GM23248 (cell line): ENCODE measurements around the gene ANKUB1. TPM values are rescaled to one million over a fixed set of nuclear protein-coding genes. Genes with fewer than 3 reads are reported as not detected.
A peak's percentile ranks its signal among the peaks of the same experiment; 100 is the strongest.

Experiments
- DNase-seq: peaks from one replicate; pipeline ENCODE4 v3.0.0-alpha.2; 2015
- H2AFZ ChIP-seq: fragments of 200-600 bp; sonication (generic); 2 replicates; pipeline ENCODE4 v1.6.1; 2016; ENCODE audit warnings: antibody characterized with exemption
- H3F3A ChIP-seq: fragments of 200-600 bp; sonication (generic); 2 replicates; pipeline ENCODE4 v1.6.1; 2016; ENCODE audit warnings: mild to moderate bottlenecking, antibody characterized with exemption, mixed run types; ENCODE audit not compliant: insufficient read depth
- H3K27ac ChIP-seq: fragments of 200-600 bp; sonication (generic); 2 replicates; pipeline ENCODE4 v1.5.1; 2016; ENCODE audit warnings: mild to moderate bottlenecking
- H3K27me3 ChIP-seq: fragments of 200-600 bp; sonication (generic); replicated peaks from 2 replicates; pipeline ENCODE4 v1.6.1; 2016; ENCODE audit warnings: mild to moderate bottlenecking; ENCODE audit not compliant: insufficient read depth
- H3K36me3 ChIP-seq: fragments of 200-600 bp; sonication (generic); 2 replicates; pipeline ENCODE4 v1.6.1; 2016; ENCODE audit warnings: low read depth, mild to moderate bottlenecking
- H3K4me1 ChIP-seq: fragments of 200-600 bp; sonication (generic); 2 replicates; pipeline ENCODE4 v1.6.1; 2016; ENCODE audit warnings: mild to moderate bottlenecking; ENCODE audit not compliant: insufficient read depth
- H3K4me2 ChIP-seq: fragments of 200-600 bp; sonication (generic); one replicate; pipeline ENCODE4 v1.6.1; 2016; ENCODE audit warnings: mild to moderate bottlenecking; ENCODE audit not compliant: unreplicated experiment
- H3K4me3 ChIP-seq: fragments of 200-600 bp; sonication (generic); 2 replicates; pipeline ENCODE4 v1.5.1; 2016; ENCODE audit warnings: mild to moderate bottlenecking
- H3K79me2 ChIP-seq: fragments of 200-600 bp; sonication (generic); 2 replicates; pipeline ENCODE4 v1.6.1; 2016; ENCODE audit warnings: mild to moderate bottlenecking; ENCODE audit not compliant: insufficient read depth
- H3K9ac ChIP-seq: fragments of 200-600 bp; sonication (generic); 2 replicates; pipeline ENCODE4 v1.6.1; 2016; ENCODE audit warnings: mild to moderate bottlenecking
- H3K9me2 ChIP-seq: fragments of 200-600 bp; sonication (generic); 2 replicates; pipeline ENCODE4 v1.6.1; 2016; ENCODE audit warnings: mixed run types, mild to moderate bottlenecking, moderate library complexity; ENCODE audit not compliant: insufficient read depth
- H3K9me3 ChIP-seq: fragments of 200-600 bp; sonication (generic); one replicate; pipeline ENCODE4 v1.6.1; 2017; ENCODE audit warnings: low read depth
- H4K20me1 ChIP-seq: fragments of 200-600 bp; sonication (generic); 2 replicates; pipeline ENCODE4 v1.6.0; 2016; ENCODE audit not compliant: insufficient read depth
- EZH2 ChIP-seq: fragments of 200-600 bp; sonication (generic); IDR thresholded peaks from 2 replicates; pipeline ENCODE4 v1.6.1; 2018; ENCODE audit warnings: antibody characterized with exemption, mild to moderate bottlenecking; ENCODE audit not compliant: insufficient read depth, poor library complexity, severe bottlenecking
- EZH2phosphoT487 ChIP-seq: fragments of 200-600 bp; sonication (generic); IDR thresholded peaks from 2 replicates; pipeline ENCODE4 v1.6.1; 2018; ENCODE audit warnings: antibody characterized with exemption, moderate library complexity, mild to moderate bottlenecking, low read depth; ENCODE audit not compliant: insufficient read depth
- WGBS, 2 experiments: methylation state at CpG; one replicate each; pipeline ENCODE4 v1.1.6; 2015 to 2017; ENCODE audit warnings: low lambda C conversion rate in 2 of 2, low coverage in 1 of 2; ENCODE audit errors: missing lambda C conversion rate in 2 of 2; 5-methylcytosine and 5-hydroxymethylcytosine counted together
- in situ Hi-C: fragments of 300-500 bp; cut with MboI; formaldehyde crosslinking; loops from 2 replicates; pipeline ENCODE4 v1.15.0; 2020
- polyA plus RNA-seq: library from polyadenylated mRNA; unstranded; fragments of >200 nt; fragmentation: Nextera tagmentation; extraction: Ambion mirVana; gene quantifications from 2 replicates; pipeline ENCODE4 v1.2.1, GENCODE V29; 2016
- total RNA-seq: library from RNA; depleted of rRNA; stranded (reverse); fragments of >200 nt; shearing (Covaris generic); gene quantifications from 2 replicates; pipeline ENCODE4 v1.2.3, GENCODE V29; 2014

The ANKUB1 gene
- total and polyA plus RNA-seq, 2 experiments from 2014 or later = not detected

DNA sequence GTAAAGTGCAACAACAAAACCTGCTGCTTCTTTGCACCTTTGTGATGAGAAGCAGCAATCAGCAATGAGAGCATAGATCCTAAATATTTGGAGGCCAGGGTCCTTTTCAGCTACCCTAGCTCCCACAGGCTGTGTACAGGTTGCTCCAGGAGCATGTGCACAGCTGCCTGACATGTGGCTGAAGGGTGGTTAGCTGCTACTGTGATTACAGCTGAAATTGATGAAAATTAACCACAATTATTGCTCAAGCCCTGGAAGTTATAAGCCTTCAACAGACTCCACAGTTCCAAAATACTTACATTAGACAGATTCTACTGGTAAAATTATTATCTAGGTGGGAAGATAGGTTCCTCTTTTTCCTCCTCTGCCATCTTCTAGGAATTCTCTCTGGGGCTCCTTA, 68.6 kb downstream of the ANKUB1 start:
- no peak for DNase-seq
- H3K4me3 ChIP-seq = no peak overlapping the region
- TF ChIP-seq EZH2 = no peak
- TF ChIP-seq EZH2phosphoT487 = no peak
- H3K4me2 ChIP-seq = no peak overlapping the region
- H3K79me2 ChIP-seq = no peaks in the 10 kb centered on the region
- H3K27ac ChIP-seq = no peak overlapping the region
- peaks cover 3% of the 10 kb centered on the region for H3K9me3 ChIP-seq
- H3K9me2 ChIP-seq = no peaks in the 10 kb centered on the region
- no peaks in the 10 kb centered on the region for H3F3A ChIP-seq
- in situ Hi-C loops = no loop called here
- H3K9ac ChIP-seq = no peak overlapping the region
- peaks cover 7% of the 10 kb centered on the region; the same call in 1 of the 2 replicates for H3K4me1 ChIP-seq
- no peak overlapping the region for H2AFZ ChIP-seq
- H3K36me3 ChIP-seq = no peaks in the 10 kb centered on the region
- H4K20me1 ChIP-seq = no peaks in the 10 kb centered on the region
- H3K27me3 ChIP-seq = no peaks in the 10 kb centered on the region

DNA sequence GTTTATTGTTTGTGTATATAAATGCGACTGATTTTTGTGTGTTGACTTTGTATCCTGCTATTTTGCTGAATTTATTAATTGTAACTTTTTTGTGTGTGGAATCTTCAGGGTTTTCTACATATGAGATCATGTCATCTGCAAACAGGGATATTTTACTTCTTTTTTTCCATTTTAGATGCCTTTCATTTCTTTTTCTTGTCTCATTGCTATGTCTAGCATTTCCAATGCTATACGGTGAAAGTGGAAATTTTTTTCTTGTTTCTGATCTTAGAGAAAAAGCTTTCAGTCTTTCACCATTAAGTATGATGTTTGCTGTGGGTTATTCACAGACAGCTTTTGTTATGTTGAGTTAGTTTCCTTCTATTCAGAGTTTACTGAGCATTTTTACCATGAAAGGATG, 71.4 kb downstream of the ANKUB1 start:
- Histone ChIP-seq H3K79me2 (no peaks in the 10 kb centered on the region), H3K27me3 (no peaks in the 10 kb centered on the region), H3K4me1 (no peaks in the 10 kb centered on the region), H3K9ac (no peak overlapping the region), H3K4me2 (no peak overlapping the region), H3K4me3 (no peak overlapping the region), H3K9me2 (no peaks in the 10 kb centered on the region), H3K36me3 (no peaks in the 10 kb centered on the region), H2AFZ (no peak overlapping the region), H3K27ac (no peak overlapping the region), H3F3A (no peaks in the 10 kb centered on the region), H4K20me1 (no peaks in the 10 kb centered on the region), H3K9me3 (peaks cover 3% of the 10 kb centered on the region)
- in situ Hi-C loops = no loop called here
- WGBS, 2 experiments = 94 to 96% methylated on average over 2 of the region's 2 CpGs
- no peak for DNase-seq
- TF ChIP-seq EZH2 (no peak), EZH2phosphoT487 (no peak)

DNA sequence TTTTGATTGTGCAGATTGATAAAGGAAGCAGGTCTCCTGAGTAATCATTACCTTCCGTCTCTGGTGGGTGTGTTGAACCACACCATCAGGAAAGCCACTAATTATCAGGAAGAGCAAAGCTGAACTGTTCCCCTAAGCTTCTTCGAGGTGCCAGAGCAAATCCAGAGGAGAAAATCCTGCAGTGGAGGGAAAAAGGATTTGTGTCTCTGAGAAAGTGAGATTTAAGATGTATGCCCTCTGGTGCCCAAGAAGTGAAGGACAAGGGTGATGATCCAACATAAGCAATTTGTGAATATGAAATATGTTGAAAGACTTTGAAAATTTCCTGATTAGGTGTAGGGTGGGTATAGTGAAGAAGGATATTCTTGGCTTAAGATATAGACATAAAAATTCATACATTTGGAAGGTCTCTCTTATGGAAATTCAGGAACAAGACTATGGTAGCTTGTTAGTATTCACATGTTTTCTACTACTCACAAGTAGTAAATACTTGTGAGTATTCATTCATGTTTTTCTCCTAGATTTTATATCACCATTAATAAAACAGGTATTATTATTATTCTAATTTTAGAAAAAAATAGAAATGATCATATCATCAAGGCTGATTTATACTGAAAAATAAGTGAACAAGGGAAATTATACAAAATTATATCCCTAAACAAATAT, 74.8 kb downstream of the ANKUB1 start:
- H3K9ac ChIP-seq = no peak overlapping the region
- no peaks in the 10 kb centered on the region for H3K4me1 ChIP-seq
- no peak overlapping the region for H3K27ac ChIP-seq
- H3K4me3 ChIP-seq = no peak overlapping the region
- TF ChIP-seq EZH2 = no peak
- no peak for TF ChIP-seq EZH2phosphoT487
- no peak overlapping the region for H3K4me2 ChIP-seq
- no peaks in the 10 kb centered on the region for H3F3A ChIP-seq
- H3K79me2 ChIP-seq = no peaks in the 10 kb centered on the region
- no peaks in the 10 kb centered on the region for H3K27me3 ChIP-seq
- no peaks in the 10 kb centered on the region for H4K20me1 ChIP-seq
- H3K36me3 ChIP-seq = no peaks in the 10 kb centered on the region
- peaks cover 3% of the 10 kb centered on the region for H3K9me3 ChIP-seq
- no peaks in the 10 kb centered on the region for H3K9me2 ChIP-seq
- in situ Hi-C loops = loop anchor here (10.0 kb wide), 1 partner anchor 193 kb away; no protein-coding TSS in a partner anchor
- WGBS, 2 experiments = 0 to 15% methylated on average over 2 of the region's 2 CpGs
- H2AFZ ChIP-seq = peak overlapping the region; percentile 31; the same call in 1 of the 2 replicates
- peak; percentile 80 for DNase-seq

DNA sequence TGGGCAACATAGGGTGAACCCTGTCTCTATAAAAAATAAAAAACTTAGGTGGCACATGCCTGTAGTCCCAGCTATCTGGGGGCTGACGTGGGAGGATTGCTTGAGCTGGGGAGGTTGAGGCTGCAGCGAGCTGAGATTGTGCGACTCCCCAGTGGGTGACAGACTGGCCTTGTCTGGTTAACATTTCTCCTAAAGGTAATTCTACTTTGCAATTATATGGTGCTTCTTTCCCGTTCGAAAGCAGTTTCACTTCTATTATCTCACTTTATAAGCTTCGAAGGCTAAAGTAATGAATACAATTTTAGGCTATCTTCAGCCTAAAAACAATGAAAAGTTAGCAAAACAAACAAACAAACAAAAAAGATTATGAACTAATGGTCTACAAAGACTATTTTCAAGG, 75.4 kb downstream of the ANKUB1 start:
- no peaks in the 10 kb centered on the region for H4K20me1 ChIP-seq
- H3F3A ChIP-seq = no peaks in the 10 kb centered on the region
- H3K9me2 ChIP-seq = no peaks in the 10 kb centered on the region
- no peak overlapping the region for H3K4me2 ChIP-seq
- H3K27me3 ChIP-seq = no peaks in the 10 kb centered on the region
- WGBS, 2 experiments = 83 to 85% methylated on average over 6 of the region's 6 CpGs
- H3K9ac ChIP-seq = no peak overlapping the region
- DNase-seq = no peak
- no peaks in the 10 kb centered on the region for H3K79me2 ChIP-seq
- in situ Hi-C loops = loop anchor here (10.0 kb wide), 1 partner anchor 192 kb away; no protein-coding TSS in a partner anchor
- no peaks in the 10 kb centered on the region for H3K4me1 ChIP-seq
- no peaks in the 10 kb centered on the region for H3K36me3 ChIP-seq
- no peak overlapping the region for H3K27ac ChIP-seq
- peak overlapping the region; percentile 31; the same call in 1 of the 2 replicates for H2AFZ ChIP-seq
- TF ChIP-seq EZH2phosphoT487 = no peak
- no peak for TF ChIP-seq EZH2
- H3K9me3 ChIP-seq = peaks cover 3% of the 10 kb centered on the region
- no peak overlapping the region for H3K4me3 ChIP-seq
